GM18511 (cell line): Measurements from ENCODE around the gene GIT1.

Source experiments
- ATAC-seq: cut with Tn5 transposase; IDR thresholded peaks from one replicate; pipeline ENCODE4 v1.9.1; 2021; ENCODE audit warnings: mild to moderate bottlenecking, moderate library complexity; ENCODE audit not compliant: unreplicated experiment

GIT1 gene

DNA sequence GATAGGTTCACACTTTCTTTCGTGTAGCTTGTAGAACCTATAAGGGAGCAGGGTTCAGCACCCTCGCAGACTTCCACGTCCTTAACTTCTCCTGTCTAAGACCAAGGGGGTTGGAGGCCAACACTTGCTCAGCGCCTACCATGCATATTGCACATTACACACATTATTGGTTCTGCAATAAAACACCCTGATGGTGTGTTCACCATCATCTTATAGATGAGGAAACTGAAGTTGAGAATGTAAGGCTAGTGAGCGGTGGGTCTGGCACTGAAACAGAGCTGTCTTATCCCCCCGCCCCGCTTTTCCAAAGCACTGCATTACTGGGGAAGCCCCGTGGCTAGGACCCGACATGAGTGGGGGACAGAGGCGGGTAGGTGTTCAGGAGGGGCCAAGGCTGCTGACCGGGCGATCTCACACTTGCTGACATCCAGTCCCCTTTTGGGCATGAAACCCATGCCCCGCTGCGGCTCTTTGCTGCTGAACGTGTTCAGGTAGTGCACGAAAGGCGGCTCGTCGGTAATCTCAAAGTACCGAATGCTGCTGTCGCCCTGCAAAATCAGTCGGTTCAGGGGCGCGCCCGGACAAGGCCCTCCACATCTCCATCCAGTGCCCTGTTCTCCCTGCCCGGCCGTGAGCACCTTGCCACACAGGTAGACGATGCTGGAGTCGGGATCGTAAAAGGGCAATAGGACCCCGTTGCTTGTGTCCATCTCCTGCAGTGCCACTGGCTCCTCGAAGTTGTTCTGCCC, 27.0 kb upstream of the GIT1 start:
- no peak for ATAC-seq

DNA sequence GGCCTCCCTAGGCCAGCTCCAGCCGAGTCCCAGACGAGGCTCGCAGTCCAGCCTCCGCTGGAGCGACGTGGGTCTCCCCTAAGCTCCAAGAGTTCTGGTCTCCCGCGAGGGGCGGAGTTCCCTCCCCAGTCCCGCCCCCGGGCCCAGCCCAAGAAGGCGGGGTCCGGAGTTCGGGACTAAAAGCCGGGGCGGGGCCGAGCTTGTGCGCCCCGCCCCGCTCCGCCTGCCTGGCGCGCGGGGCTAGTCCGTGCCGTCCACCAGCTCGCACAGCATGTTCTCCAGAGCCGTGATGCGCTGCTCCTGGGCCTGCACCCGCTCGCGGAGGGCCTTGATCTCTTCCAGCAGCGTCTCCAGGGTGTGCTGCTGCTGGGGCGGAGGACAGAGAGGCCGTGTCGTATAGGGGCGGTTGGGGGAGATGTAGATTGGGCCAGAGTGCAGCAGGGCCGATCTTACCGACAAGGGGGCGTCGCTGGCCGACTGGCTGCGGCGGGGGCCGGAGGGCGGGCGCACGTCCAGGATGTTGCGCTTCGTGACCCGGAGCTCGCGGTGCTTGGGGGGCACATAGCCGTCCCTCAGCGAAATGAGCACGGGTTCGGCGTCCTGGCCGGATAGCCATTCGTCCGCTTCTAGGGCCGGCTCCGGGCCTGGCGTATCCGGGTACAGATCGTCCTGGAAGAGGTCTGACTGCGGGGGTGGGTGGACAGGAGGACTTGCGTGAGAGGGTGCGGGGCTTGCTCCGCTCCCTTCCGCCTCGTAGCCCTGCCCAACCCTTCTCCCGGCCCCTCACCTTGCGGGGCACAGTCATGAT, 26.2 kb upstream of the GIT1 start:
- no peak for ATAC-seq

DNA sequence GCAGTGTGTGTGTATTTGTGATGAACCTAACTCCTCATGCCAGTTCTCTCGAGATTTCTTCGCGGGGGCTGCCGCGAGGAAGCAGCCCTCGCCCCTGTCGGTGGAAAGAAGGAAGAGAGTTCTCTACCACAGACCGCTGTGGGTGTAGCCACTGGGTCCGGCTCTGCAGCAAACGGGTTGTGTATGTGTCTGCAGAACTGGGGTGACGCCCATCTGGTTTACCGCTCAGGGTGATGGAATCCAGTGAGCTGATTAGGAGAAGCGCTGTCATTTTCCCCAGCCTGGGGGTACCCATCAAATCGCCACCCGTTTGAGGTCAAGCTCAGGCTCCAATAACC, 25.6 kb upstream of the GIT1 start:
- ATAC-seq, result no peak

DNA sequence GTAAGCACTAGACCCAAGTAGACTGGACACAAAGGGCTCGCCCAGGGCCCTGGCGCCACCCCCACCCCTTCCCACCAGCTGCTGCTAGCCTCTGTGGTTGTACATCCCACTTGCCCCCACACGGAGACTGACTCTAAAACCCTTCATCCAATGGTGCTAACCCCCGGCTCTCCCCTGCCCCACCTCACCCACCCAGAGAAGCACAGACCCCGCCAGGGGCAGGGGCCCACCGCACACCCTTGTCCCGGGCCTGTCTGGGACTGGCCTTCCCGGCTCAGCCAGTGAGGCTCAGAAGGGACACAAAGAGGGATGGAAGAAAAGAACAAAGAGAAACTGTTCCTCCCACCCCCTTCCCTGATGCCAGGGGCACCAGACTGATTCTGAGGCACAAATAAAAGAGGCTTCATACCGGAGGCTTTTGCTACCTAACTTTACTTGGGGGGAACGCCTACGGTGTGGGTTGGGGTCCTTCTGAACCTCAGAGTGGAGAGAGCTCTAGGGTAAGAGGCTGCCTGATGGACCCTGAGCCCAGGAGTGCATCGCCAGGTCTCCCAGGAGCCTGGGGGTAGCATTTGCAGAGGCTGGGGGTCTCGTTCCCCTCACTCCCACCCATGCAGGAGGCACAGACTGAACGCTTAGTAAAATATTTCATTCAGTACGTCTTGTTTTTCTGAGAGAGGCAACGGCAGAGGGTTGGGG, 25.1 kb upstream of the GIT1 start:
- no peak for ATAC-seq

DNA sequence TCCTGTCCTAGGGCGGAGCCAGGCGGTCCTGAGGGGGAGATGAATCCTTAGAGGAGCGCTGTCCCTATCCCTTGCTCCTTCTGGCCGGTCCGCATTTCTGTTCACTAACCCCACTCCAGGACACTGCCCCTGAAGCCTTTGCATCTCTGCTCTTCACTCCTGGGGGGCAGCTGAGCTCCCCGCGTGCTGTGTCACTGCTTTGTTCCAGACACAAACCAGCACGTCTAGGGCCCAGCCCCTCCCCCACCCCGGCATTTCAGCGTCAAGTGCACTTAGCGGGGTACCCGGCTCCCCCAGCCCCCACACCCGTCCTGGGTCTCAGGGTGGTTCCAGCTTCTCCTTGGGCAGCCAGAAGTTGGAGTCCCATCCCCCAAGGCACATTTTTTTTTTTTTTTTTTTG, 24.4 kb upstream of the GIT1 start:
- ATAC-seq, result no peak

DNA sequence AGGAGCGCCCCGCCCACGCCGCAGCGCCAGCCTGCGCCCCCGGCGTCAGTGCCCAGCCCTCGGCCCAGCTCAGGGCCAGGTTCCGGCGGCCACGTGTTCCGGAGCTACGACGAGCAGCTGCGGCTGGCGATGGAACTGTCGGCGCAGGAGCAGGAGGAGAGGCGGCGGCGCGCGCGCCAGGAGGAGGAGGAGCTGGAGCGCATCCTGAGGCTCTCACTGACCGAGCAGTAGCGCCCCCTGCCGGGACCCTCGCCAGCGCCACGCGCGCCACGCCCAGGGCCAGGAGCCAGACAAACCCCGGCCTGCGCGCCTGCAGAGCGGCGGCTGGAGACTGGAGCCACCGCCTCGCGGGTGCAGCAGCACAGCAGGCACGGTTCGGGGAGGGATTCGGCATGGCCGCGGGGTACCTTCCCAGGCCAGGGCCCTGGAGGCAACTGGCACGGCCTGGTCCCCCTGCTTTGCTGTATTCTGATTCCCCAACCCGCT, 23.9 kb upstream of the GIT1 start:
- no peak for ATAC-seq

DNA sequence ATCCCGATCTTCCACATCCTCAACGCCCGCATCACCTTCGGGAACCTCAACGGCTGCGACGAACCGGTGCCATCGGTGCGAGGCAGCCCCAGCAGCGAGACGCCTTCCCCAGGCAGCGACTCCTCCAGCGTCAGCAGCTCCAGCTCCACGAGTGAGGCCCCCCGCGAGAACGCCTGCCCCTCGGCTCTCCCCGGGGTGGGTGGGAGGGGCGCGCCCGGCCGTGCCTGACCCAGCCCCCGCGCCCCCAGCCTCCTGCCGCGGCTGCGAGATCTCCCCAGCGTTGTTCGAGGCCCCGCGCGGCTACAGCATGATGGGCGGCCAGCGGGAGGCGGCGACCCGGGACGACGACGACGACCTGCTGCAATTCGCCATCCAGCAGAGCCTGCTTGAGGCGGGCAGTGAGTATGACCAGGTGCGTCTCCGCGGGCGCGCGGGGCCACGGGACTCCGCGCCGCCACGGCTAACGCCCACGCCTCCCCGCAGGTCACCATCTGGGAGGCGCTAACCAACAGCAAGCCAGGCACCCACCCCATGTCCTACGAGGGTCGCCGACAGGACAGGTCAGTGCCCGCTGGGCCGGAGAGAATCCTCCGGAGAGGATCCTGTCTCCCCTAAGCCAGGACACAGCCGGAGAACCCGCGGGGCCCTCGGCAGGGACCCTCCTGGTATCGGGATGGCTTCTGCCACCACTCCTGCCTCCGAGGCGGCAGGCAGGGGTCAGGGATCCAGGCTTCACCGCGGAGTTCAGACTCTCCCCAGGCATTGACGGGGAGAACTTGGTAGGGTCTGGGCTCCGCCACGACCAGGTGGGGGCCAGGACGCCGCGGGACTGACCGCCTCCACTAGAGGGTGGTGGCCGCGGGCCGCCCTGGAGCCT, 23.2 kb upstream of the GIT1 start:
- no peak for ATAC-seq

DNA sequence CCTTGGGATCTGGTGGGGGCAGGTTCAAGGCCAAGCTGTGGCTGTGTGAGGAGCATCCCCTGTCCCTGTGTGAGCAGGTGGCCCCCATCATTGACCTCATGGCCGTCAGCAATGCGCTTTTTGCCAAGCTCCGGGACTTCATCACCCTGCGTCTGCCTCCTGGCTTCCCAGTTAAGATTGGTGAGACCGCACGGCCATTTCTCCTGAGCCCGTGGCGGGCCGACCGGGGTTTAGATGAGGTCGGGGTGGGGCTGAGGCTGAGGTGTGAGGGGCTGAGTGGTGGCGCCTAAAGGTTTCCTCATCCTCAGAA, 22.6 kb upstream of the GIT1 start:
- no peak for ATAC-seq

DNA sequence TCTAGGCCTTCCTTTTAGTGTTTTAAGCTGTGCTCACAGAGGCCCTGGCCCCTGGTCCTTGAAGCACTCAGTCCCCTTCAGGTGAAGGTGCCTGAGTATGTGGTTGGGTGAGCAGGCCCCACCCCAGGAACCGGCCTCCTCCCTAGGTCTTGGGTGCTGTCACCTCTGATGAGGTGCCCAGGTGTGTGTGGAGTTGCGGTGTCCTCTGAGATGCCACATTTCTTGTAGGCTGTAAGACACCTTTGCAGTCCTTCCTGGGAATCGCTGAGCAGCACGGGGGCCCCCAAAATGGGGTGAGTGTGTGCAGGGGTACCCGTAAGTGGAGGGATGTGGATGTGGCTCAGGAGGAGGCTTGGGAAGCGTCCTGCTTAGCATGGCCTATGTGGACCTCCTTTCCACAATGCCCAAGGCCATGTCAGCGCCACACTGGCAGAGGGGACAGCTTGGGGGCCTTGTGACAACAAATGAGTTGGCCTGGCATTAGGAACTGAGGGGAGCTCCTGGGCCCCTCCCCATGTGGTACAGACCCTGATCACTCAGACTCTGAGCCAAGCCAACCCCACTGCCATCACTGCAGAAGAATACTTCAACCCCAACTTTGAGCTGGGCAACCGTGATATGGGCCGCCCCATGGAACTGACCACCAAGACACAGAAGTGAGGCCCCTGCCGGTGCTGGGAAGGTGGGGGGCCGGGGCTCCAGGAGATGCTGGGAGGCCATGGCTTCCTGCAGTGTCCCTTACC, 22.1 kb upstream of the GIT1 start:
- no peak for ATAC-seq

DNA sequence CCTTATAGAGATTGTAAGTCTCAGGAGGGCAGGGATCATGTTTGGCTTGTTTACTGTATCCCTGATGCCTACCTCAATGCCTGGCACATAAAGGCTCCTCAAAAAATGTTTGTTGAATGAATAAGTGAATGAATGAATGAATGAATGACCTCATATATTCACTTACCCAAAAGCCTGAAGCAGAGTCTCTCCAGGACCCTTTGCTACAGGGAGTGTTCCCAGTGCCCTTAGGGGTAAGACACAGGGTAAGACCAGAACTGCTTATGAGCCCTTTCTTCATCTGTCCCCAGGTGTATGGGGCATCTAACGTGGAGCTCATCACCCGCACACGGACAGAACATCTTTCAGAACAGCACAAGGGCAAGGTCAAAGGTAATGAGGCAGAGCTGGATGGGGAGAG, 20.9 kb upstream of the GIT1 start:
- no peak for ATAC-seq

DNA sequence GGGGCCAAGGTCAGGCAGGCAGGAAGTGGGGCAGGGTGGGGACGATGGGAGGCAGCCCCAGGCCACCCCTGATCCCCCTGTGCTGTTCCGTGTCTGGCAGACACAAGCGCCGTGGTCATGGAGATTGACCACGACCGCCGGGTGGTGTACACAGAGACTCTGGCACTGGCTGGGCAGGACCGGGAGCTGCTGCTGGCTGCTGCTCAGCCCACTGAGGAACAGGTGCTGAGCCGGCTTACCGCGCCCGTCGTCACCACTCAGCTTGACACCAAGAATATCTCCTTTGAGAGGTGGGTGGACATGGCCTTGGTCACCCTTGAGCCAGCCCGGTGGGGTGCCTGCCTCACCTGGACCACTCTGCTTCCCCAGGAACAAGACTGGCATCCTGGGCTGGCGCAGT, 19.5 kb upstream of the GIT1 start:
- no peak for ATAC-seq

DNA sequence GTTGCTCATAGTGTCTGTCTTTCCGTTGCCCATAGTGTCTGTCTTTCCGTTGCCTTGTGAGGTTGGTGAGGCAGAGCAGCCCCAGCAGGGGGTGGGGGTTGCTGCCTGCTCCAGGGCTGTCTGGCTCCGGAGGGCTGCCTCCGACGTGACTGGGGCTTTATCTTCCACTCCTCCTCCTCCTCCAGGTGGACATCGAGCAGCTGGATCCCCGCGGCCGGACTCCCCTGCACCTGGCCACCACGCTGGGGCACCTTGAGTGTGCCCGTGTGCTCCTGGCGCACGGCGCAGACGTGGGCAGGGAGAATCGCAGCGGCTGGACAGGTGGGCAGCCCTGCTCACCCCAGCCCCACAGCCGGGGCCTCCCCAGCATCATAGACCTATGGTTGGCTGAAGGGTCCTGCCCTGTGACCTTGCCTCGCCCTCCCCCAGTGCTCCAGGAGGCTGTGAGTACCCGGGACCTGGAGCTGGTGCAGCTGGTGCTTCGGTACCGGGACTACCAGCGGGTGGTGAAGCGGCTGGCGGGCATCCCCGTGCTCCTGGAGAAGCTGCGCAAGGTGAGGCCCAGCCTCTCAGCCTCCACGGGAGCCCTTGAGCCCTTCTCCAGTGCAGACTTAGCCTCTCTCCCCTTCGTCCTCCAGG, 18.2 kb upstream of the GIT1 start:
- no peak for ATAC-seq

DNA sequence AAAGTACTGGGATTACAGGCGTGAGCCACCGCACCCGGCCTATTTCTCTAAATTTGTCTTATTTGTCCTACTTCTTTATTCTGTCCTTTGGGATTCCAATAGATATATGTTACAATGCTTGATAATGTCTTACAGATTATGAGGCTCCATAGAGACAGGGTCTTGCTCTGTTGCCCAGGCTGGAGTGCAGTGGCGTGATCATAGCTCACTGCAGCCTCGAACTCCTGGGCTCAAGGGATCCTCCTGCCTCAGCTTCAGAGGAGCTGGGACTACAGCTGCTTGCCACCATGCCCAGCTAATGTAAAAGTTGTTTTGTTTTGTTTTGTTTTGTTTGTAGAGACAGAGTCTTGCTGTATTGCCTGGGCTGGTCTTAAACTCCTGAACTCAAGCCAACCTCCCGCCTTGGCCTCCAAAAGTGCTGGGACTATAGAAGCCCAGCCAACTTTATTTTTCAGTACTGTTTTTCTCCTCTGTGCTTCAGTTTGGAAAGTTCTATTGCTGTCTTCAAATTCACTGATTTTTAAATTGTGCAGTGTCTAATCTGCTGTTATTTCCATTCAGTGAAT, 13.7 kb upstream of the GIT1 start:
- ATAC-seq, result no peak

DNA sequence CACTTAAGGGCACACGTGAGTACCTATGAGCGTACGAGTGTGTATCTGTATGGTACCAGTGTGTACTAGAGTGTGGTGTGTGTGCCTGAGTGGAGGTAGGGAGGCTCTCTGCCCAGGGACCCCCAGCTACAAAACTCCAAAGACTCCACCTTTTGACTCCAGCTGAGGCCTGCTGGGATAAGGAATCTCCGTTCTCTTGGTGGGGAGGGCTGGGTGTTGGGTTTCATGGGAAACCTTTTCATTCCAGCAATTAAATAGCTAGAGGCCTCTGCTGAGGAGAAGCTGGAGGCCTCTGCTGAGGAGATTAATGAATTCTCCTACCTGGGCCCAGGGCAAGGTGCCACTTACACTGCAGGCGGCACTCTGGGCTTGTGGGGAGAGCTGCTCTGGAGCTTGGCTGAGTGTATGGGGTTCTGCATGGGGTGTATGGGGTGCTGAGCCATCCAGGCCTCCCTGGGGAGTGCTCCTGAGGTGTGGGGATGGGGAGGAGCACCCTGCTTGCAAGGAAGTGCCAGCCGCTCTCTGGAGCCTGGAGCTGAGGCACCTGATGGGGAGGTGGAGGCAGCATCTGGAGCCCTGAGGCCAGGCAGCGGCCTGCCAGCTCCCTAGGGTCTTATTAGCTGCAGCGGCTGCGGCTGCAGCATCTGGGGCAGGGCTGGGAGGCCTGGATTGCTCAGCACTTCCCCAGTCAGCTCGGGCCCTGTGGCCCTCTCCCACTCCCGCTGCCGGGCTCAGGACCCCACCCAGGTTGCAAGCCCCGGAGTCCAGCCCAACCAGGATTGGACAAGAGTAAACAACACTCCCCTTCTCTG, 8.1 kb upstream of the GIT1 start:
- ATAC-seq, result no peak

DNA sequence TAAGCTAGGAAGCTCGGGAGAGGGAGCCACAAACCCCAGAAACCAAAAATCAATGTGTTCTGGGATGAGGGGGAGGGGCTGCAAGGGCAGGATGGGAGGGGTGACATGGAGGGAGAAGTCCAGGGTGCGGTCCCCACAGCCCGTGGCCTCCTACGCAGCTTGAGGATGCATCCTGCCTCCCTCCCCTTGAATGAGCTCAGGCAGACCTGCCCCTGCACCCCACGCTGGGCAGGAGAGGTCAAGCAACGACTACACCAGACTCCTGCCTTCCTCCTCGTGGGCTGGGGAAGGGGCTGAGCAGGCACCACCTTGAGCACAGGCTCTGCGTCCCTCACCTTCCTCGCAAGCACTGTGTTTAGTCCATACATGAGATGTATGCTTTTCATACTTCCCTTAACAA, 7.4 kb upstream of the GIT1 start:
- ATAC-seq, result no peak

DNA sequence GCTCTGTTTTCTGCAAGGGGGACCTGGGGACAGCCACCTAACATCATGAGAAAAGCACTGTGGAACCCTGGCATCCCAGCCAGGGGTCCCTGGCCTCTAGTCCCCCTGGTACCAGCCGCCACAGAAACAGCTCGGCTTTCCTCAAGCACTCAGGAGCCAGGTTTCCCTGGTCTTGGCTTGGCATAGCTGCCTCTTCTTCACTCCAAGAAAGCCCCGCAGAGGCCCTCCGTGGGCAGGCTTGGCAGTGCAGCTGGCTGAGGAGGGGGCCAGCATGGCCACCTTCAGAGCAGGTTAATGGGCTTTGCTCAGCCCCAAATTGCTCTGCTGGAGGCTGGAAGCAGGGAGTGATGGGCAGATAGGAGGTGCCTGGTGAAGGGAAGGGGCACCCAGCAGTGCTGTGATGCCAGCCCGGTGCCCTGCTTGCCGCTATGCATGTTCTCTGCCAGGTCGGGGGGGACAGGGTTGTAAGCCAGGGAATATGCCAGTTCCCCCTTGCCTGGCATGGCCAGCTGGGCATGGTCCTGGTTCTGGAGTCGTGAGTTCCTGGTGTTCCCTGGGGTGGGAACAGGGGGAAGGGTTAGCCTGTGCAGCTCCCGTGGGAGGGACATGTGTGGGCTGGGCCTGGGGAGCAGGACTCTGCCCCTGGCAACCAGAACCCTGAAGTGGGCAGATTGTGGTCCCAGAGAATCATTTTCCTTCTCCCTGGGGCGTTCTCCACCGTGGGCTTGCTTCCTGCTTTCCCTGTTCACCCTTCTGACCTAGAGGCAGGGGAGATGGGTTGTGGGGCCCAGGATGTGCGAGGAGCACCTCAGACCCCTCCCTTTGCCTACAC, 6.7 kb upstream of the GIT1 start:
- ATAC-seq, result no peak

DNA sequence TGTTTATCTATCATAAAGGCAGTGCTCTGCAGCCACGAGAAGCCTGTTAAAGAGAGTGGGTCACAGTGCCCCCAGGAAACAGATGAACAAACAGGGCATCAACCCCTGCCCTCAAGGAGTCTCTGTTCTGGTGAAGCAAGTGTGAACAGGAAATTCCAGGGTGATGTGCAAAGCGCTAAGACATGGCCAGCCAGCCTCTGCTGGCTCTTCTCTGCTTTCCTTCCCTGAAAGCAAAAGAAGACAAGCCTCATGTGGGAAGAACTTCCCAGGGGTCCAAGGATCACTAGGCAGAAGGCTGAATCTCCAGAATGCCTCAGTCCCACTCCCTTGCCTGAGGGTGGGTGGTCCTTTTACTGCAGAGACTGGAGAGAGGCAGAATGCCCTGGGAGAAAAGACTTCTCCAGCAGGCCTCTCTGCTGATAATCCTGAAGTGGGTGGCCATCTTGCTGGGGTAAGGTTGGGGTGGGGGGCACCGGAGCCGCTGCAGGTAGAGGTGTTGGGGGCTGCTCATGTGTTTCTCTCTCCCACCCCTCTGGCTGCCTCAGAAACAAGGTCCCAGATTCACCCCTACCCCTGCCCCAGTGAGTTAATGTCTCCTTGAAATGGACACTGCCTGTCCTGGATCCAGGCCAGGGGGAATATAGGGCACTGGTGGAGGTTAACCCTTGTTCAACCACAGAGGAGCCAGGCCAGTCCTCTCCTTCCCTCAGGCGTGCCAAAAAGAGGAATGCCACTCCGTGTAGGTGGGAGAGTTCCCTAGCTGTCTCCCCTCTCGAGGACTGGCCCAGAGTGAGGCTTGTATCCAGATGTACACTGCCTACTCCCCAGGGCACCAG, 5.9 kb upstream of the GIT1 start:
- no peak for ATAC-seq
